GM19452 (cell line): ENCODE measurements around the gene IPO9.
"Not testable (repeated sequence)": the region's sequence is repeated elsewhere in the genome, so short reads cannot be mapped to it uniquely, and the experiment has no call there.

Experiments used
- ATAC-seq: cut with Tn5 transposase; IDR thresholded peaks from one replicate; pipeline ENCODE4 v1.9.1; 2021; ENCODE audit not compliant: unreplicated experiment

The IPO9 gene

DNA sequence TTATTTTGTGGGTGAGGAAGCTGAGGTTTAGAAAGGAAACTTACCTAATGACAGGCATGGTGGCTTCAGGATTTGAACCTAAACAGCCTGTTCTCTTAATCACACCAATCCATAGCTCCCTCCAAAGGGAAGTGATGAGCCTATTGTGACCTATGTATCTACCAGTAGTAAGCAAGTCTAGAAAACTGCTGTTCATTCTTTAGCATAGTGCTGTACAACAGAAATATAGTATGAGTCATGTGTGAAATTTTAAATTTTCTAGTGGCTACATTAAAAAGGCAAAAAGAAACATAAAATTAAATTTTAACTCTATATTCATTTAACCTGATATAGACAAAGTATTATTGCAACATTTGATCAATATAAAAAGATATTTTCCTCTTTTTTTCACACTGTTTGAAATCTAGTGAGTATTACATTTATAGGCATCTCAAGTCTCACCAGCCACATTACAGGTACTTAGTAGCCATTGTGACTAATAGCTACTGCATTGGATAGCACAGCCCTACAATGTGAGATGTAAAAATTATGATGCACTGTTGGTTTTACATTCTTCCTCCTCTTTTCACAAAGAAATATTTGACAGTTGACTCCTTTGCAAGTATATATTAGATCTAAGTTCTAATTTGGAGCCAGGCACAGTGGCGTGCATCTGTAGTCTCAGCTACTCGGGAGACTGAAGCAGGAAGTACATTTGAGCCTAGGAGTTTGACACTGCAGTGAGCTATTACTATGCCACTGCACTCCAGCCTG, 16.6 kb downstream of the IPO9 start:
- no peak for ATAC-seq

DNA sequence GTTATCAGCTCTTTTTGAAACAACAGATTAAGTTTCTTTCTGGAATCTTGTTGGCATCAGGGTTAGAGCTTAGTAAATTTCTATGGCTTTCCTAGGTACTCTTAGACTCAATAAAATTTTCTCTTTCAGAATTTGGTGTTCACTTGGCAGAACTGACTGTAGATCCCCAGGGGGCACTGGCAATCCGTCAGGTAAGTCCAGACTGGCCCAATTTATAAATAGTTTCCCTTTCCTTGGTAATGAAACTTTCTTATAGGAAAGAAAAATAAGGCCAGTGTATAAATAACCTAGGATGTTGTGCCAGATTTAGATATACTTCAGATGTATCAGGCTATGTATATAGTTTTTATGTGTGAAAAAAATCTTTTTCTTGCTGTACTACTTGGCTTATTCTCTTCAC, 18.2 kb downstream of the IPO9 start:
- ATAC-seq = no peak

DNA sequence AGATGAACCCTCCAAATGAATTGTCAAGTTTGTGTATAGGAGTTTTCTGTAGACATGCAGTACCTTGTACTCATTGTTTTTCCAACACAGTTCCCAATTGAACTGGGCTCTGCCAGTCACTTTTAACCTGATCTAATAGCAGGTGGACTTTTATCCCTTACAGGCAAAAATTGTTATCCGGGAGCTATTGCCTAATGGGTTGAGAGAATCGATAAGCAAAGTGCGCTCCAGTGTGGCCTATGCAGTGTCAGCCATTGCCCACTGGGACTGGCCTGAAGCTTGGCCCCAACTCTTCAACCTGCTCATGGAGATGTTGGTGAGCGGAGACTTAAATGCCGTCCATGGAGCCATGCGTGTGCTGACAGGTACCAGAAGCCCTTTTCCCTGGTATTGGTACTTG, 19.3 kb downstream of the IPO9 start:
- ATAC-seq = no peak

DNA sequence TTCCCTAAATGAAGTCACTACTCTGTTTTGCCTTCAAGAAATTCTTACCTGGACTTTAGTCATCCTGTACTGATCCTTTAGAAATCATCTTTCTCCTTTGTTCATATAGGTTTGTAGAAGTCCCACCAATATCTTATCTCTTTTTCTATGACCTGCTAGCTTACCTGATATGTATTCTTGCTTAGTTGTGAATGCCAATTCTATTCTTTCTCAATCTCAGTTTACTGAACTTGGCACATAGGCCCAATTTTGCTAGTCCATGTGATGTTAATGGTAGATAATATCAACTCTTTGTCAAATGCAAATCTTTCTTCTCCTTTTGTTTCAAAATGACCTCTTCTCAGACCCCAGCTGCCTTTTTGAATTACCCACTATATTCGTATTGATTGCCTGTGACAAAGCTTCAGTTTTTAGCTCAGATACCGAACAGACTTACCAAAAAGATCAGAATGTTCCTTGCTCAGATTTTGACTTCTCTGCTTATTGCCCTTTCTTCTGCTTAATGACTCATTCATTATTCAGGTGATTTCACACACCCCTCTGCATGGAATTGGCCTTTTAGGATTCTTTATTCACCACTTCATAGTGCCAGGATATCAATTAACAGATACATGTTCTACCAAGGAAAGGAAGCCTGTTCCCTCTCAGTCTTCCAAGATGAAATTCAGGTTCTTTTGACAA, 20.6 kb downstream of the IPO9 start:
- ATAC-seq = no peak

DNA sequence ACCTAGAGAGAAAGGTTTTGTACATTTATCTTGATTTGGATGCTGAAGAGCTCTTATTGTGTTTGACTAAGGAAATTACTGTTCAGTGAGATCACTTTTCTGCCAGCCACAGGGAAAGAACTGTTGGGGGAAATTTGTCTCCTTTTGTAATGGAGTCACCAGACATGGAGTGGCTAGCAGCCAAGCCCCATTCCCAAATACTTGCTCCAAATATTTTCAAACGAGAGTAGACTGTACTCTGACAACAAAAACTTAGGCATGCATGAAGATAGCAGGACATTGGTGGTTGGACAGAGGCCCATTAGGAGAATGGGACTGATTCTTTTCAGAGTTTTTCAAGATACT, 21.1 kb downstream of the IPO9 start:
- no peak for ATAC-seq

DNA sequence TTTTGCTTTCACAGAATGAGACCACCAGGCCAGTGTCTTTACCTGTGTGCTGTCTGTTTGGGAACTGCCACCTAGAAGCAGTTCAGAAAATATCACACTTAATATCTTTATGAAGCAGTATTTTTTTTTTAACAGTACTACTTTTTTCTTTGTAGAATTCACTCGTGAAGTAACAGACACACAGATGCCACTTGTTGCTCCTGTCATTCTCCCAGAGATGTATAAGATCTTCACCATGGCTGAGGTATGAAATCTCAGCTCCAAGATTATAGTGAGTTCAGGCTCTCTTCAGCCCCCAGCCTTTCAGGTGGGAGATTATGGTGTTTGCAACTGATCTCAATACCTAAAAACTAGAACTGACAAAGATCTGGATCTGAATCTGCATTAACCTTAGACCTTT, 23.0 kb downstream of the IPO9 start:
- no peak for ATAC-seq

DNA sequence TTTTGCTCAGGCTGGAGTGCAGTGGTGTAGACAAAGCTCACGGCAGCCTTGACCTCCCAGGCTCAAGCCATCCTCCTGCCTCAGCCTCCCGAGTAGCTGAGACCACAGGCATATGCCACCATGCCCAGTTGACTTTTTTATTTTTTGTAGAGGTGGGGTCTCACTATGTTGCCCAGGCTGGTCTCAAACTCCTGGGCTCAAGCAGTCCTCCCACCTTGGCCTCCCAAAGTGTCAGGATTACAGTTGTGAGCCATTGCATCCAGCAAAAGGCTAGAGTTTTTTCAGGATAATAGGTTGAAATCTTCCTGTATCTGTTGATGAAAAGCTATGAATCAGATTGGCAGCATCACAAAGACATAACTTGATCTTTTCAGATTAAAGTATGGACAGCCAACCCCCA, 27.8 kb downstream of the IPO9 start:
- not testable (repeated sequence) for ATAC-seq

DNA sequence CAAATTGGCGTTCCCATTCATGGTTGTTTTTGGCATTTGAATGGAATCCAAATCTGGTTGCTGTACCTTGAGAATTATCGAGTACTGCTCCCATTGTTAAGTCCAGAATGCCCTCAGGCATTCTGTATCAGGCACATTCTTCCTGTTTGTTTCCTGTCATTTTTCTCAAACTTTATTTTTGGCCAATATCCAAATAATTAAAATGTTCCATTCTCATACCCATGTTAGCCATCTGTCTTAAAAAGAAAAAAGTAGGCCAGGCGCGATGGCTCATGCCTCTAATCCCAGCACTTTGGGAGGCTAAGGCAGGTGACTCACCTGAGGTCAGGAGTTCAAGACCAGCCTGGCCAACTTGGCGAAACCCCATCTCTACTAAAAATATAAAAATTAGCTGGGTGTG, 30.5 kb downstream of the IPO9 start:
- ATAC-seq = no peak

DNA sequence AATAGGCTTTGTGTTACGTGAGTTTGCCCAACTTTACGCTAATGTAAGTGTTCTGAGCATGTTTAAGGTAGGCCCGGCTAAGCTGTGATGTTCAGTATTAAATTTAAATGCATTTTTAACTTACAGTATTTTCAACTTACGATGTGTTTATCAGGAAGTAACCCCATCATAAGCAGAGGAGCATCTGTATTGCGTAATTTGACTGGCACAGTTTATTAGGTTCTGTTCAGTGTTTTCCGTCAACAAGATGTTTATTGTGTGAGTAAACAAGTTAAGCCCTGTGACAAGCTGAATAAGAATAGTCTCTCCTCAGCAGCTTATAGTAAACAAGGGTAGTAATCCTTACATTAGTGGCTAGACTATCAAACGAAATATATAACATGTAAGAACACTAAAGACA, 32.5 kb downstream of the IPO9 start:
- no peak for ATAC-seq

DNA sequence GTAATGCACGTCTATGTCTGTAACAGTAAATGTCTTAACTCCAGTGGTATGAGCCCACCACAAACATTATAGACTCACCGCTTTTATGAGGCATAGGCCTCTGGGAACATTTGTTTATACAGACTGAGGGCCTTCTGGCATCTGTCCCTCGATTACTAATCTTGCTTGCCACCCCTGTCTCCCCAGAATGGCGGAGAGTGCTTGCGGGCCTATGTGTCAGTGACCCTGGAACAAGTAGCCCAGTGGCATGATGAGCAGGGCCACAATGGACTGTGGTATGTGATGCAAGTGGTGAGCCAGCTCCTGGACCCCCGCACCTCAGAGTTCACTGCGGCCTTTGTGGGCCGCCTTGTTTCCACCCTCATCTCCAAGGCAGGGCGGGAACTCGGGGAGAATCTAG, 41.4 kb downstream of the IPO9 start:
- no peak for ATAC-seq

DNA sequence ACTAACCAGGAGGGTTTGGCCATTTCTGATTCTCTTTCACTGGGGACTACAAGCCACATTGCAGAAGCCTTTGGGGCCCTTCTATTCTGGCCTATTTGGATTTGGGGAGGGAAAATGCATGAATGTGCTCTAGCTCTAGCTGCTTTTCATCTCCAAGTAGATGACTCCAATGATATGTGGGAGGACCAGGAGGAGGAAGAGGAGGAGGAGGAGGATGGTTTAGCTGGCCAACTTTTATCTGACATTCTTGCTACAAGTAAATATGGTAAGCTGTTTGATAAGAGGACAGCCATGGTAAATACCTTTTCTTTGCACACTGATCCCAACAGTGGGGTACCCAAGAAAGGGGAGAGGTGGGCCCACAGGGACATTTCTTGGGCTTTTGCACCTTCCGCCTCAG, 45.7 kb downstream of the IPO9 start:
- ATAC-seq = no peak

DNA sequence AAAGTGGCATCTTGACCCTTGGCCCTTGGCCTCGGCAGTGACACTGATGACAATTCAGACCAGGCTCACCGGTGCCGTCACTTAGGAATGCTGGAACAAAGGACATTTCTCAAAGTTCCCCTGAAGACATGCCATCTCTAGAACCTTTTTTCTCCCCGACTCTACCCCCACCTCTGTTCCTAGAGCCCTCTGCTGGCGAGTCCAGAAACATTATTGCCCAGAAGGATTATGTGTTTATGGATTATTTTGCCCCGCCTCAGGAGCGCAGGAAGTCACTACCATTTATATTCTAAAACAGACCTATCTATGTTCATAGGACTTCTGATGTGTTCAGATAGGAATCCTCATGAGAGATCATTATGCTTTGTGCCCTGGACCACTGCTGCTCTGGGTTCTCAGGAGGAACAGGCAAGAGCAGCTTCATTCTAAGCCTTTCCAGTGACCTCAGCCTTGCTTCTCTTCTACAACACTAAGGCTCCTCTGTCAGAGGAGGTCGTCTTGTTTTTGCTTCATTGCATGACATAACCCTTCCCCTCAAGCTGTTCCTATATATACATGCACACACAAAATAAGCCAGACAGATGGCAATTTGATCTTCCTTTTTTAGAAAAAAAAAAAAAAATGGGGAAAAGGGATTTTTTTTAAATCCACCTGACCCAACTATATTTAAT, 47.3 kb downstream of the IPO9 start:
- no peak for ATAC-seq

DNA sequence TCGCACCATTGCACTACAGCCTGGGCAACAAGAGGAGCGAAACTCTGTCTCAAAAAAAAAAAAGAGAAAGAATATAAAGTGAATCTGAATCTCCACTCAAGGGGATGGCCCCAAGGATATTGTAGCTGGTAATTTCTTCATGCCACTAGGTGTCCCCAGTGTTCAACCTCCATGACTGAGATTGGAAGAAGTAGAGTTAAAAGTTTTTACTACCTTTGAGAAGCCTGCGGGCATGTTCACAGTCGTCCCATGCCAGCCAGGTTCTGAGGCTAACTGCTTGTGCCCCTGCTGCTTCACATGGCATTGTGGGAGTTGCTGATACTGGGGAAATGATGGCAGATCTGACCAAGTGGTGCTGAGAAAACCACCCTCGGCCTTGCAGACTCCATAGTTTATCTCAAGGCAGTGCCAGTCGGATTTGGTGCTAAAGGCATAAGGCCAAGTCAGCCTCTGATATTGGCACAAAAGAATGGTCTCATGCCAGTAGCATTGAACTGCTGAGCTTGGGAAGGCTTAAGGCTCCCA, 49.0 kb downstream of the IPO9 start:
- no peak for ATAC-seq

DNA sequence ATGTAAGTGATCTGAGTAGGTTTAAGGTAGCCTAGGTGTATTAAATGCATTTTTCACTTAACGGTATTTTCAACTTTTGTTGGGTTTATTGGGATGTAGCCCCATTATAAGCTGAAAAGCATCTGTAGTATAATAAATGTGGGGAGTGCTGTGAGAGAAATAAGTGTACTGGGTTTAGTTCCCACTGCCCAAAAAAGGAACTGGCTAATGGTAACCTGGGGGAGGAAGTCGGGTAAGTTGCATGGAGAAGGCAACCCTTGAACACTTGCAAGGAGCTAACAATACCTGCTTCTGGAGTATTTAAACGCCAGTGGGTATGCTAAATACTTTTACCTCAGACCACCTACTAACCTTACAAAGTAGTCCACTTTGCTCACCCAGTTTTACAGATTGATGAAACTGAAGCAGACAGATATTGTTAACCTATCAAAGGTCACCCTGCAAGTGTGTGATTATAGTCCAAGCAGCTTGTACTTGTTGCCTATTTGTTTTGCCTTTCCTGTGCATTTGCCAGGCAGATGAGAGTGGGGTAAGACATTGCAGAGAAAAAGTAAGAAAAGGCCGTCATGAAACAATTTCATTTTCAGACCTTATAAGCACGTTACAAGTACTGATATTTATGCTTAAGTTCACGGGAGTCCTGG, 52.1 kb downstream of the IPO9 start:
- no peak for ATAC-seq

DNA sequence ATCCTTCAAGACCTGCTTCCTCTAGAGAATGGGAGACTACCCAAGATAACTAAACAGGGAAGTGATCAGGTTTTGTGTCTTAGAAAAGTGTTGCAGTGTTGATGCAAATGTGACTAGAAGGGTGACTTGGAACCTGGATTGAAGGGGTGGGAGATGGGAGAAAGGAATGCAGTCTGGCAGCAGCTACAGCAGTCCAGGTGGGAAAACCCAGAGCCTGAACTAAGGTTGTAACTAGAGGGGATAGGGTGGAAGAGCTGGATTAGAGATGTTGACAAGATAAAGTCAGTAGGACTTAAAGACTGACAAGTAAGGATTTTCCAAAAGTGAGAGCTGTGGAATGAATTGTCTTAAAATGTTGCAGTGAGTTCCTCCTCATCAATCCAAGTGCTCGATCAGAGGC, 52.7 kb downstream of the IPO9 start:
- no peak for ATAC-seq

DNA sequence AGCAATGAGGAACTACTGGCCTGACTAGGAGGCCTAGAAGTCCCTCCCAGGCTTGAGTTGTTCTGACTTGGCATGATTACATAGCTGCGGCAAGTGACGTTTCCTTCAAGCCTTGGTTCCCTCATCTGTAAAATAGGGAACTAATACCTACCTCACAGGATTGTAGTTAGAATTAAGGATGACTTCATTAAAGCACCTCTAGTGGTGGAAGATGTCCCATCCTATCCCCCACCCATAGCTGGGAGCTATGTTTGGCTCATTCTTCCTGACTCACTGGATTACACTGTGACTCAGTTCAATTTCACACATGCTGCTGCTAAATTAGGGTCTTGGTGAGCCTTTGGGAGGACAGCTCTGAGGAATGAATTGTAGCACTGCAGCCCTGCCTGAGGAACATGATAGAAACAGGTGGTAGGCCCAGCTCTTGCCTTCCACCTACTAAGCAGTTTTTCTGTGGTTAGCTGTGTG, 53.7 kb downstream of the IPO9 start:
- no peak for ATAC-seq

DNA sequence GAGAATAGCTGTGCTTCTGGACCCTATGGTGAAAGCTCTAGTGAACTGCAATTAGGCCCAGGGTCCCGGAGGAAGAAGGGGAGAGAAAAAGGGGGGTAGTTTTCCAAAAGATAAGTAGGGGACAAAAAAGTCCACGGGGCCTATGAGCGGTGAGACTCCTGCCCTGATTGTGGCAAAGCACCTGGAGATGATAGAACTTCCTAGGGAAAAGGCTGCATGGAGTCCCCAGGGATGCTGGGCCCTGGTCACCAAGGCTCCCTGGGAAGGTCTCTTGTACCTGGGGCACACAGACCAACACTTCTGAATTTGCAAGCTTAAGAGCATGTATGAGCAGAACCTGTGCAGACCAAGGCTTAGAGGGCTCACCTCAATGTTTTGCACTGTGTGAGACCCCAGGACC, 54.3 kb downstream of the IPO9 start:
- no peak for ATAC-seq

DNA sequence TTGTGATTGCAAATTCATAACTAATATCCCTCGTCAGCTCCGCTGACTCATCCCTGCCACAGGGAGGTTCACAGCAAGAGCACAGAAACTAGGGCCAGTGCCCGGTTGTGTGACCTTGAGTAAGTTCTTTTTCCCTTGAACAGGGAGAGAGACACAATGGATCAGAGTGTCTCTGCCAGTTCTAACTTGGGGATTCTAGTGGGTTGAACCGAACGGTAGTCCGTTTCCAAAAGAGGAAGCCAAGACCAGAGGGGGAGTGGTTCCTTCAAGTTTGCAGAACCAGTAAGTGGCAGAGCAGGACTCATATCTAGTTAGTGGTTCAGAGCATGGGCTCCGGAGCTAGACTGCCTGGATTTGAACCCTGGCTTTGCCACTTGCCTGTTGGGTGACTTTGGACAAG, 54.8 kb downstream of the IPO9 start:
- no peak for ATAC-seq

DNA sequence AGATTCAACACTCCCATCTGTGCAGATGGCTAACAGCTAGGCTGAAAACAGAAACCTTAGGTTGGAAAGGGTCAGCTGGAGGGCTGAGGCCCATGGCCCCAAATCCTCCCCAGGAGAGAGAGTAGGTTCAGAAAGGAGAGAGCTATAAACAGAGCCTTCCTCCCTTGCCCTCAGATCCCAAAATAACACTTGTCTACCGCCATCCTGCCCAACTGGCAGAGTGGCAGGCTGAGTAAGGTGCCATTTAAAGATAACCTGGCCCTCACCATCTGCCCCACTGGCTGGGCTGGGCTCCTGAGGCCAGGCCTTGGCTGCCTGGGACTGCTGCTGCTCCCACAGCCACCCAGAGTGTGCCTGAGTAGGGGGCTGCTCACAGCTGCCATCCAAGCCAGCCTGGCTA, 55.5 kb downstream of the IPO9 start:
- ATAC-seq = no peak

DNA sequence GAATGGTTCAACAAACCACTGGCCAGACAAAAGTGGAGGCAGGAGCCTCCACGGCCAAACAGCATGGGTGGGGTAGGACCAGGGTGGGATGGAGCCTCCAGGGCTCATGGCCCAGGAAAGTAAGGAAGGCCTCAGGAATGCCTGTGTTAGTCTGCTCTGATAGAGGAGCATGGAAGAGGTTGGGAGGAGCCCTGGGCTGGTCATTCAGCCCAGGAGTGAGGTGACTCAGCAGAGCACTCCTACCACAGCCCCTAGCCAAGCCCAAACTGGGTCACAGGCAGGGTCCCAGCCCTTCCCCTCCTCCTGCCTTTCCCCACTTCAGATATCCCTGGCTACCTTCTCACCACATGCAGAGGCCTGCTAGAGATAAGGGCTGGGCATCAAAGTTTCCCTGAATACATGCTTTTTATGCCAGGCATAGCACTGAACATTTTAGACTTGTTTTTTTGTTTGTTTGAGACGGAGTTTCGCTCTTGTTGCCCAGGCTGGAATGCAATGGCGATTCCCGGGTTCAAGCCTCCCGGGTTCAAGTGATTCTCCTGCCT, 56.6 kb downstream of the IPO9 start:
- ATAC-seq = no peak
